ELR (cell line): ENCODE data around the gene RPS27A.
"Not testable (repeated sequence)": the region's sequence is repeated elsewhere in the genome, so short reads cannot be mapped to it uniquely, and the experiment has no call there.

Experiments
- DNase-seq: peaks from one replicate; pipeline ENCODE4 v3.0.0-alpha.2; 2015; ENCODE audit warnings: low read depth

RPS27A gene

GRCh38 chr2:55232084-55232862 is at the start of gene RPS27A, which contains the start of gene CLHC1:
Gene RPS27A, plus strand, starts transcription at chr2:55232688. Its CDS starts 137 bp downstream, at chr2:55232825.
Gene CLHC1, minus strand, starts transcription at chr2:55232293. Its CDS starts 9,882 bp downstream, at chr2:55222411.
- DNase-seq, result peak; percentile 96

DNA sequence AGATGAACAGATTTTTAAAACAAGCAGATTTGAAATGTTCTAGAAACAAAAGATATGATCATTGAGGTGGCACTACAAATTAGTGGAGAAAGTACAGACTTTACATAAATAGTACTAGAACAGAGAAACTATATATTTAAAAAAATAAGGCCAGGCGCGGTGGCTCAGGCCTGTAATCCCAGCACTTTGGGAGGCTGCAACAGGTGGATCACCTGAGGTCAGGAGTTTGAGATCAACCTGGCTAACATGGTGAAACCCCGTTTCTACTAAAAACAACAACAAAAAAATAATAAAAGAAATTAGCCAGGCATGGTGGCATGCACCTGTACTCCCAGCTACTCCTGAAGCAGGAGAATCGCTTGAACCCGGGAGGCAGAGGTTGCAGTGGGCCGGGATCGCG is 45.7 kb upstream of the RPS27A start:
- not testable (repeated sequence) for DNase-seq

DNA sequence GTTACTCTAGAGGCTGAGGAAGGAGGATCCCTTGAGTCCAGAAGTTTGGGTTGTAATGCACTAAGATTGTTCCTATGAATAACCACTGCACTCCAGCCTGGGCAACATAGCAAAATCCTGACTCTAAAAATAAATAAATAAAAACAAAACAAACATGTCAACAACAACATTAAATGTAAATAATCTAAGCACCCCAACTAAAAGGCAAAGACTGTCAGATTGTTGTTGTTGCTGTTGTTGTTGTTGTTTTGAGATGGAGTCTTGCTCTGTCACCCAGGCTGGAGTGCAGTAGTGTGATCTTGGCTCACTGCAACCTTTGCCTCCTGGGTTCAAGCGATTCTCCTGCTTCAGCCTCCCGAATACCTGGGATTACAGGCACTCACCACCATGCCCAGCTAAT is 40.6 kb upstream of the RPS27A start:
- DNase-seq, result not testable (repeated sequence)

DNA sequence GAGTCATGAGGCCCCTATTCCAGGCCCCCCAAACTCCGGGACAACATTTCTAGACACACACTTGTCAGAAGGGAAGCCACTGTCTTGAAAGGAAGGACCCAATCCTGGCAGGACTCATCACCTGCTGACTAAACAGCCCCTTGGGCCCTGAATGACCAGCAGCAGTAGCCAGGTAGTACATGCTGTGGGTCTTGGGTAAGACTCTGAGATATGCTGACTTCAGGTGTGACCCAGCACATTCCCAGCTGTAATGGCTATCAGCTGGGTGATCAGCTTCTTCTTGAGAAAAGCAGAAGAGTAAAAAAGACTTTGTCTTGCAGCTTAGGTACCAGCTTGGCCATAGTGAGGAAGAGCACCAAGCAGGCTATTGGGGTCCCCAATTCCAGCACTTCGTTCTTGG is 36.0 kb upstream of the RPS27A start:
- DNase-seq, result no peak

DNA sequence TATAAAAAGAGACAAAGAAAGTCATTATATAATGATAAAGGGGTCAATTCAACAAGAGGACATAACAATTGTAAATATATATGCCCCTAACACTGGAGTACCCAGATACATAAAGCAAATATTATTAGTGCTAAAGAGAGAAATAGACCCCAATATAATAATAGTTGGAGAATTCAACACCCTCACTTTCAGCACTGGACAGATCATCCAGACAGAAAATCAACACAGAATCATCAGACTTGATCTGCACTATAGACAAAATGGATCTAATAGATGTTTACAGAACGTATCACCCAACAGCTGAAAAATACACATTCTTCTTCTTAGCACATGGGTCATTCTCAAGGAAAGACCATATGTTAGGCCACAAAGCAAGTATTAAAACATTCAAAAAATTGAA is 32.1 kb upstream of the RPS27A start:
- DNase-seq, result no peak

DNA sequence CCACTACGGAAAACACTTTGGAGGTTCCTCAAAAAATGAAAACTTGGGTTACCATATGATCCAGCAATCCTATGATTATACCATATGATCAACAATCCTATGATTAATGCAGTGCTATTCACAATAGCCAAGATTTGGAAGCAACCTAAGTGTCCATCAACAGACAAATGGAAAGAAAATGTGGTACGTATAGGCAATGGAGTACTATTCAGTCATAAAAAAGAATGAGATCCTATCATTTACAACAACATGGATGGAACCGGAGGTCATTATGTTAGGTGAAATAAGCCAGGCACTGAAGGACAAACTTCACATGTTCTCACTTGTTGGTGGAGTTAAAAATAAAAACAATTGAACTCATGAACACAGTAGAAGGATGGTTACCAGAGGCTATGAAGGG is 28.0 kb upstream of the RPS27A start:
- no peak for DNase-seq

DNA sequence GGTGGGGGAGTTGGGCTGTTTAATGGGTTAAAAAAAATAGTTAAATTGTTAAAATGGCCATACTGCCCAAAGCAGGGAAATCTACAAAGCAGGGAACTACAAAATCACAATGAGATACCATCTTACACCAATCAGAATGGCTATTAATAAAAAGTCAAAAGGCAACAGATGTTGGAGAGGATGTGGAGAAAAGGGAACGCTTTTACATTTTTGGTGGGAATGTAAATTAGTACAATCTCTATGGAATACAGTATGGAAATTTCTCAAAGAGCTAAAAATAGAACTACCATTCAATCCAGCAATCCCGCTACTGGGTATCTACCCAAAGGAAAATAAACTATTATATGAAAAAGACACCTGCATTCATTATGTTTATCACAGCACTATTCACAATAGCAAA is 27.5 kb upstream of the RPS27A start:
- no peak for DNase-seq

DNA sequence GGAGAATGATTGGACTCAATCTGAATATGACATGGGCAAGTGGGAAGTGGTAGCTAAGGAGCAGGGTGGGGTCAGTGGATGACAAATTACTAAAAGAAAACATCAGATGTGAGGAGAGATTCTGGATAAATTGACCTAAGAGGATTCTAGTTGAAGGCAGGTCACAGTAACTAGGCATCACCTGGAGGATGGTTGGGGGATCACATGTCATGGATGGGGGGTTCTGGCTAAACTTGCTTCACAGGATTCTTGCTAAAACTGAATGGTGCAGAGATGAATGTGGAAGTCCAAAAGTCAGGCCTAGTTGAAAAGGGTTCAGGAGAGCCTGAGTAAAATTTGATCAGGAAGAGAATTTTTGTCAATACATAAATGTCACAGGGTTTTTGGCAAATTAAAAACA is 18.7 kb upstream of the RPS27A start:
- no peak for DNase-seq

DNA sequence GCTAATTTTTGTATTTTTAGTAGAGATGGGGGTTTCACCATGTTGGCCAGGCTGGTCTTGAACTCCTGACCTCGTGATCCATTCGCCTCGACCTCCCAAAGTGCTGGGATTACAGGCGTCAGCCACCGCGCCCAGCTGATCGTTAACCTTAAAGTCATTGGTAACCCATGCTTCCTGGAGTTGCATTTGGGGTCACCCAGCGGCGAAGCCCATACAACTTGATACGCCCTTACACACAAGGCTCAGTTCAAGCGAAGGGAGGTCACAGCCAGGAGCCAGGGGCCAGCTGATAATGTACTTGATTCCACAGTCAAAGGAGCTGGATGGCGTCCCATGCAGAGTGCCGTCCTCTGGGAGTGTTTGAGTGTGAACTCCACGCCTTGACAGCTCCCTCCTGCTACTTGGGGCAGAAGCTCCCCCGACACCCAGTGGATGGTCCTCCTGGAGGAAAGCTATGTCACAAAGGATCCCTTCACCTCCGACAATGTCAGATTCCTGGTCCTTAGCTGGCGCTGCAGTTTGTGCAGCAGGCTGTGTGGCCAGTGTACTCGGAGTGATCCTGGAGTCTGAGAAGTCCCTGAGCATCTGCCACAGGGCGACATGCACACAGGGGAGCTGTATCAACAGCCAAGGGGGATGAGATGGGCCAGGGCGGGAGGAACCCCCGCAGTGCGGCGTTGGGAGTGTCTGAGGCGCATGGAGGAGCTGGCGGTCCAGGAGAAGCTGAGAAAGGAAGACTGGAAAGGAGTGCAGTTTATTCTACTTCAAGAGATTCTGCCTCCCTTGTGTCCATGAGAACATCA is 8.3 kb upstream of the RPS27A start:
- DNase-seq, result no peak

- no peak for DNase-seq
These were observed 7.7 kb upstream of the RPS27A start for GRCh38 chr2:55224761-55225261.

- no peak for DNase-seq
These were observed 6.9 kb upstream of the RPS27A start for GRCh38 chr2:55225481-55226020.

DNA sequence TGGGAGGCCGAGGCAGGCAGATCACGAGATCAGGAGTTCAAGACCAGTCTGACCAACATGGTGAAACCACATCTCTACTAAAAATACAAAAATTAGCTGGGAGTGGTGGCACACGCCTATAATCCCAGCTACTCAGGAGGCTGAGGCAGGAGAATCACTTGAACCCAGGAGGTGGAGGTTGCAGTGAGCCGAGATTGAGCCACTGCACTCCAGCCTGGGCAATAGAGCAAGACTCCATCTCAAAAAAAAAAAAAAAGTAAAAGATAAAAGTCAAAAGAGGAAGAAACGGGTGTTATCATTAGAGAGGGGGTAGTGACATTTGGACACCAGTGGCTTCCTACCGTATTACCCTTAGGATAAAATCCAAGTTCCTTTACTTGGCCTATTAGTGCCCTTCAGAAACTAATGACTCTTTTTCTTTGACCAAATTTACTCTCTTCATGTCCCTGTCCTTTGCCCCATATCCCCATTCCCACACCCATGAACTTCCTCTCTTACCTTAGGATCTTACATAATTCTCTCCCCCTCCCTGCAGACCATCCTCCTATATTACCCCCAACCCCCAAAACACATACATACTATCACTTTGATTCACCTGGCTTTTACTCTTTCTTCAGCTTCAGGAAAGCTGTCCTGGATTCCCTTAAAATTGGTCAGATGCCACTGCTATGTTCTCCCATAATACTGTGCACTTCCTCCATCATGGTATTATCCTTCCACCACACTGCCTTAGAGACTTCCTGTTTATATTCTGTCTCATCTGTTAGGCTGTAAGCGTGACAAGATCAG is 4.9 kb upstream of the RPS27A start:
- DNase-seq, result peak; percentile 49

DNA sequence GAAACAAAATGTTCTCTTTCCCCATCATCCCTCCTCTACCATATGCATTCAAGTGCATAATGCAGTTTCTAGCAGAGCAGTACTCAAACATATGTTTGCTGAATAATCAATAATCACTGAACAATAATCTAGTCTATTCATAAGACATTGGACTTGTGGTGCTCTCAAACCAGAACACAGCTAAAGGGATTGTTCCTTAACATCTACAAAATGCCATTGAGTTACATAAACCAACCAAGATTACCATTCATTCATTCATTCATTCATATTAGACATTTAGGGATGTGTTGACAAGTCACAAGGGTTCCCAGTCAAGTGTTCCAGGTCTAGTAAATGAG is 4.3 kb upstream of the RPS27A start:
- DNase-seq, result no peak

- no peak for DNase-seq
These were observed 3.3 kb upstream of the RPS27A start for GRCh38 chr2:55229221-55229620.

DNA sequence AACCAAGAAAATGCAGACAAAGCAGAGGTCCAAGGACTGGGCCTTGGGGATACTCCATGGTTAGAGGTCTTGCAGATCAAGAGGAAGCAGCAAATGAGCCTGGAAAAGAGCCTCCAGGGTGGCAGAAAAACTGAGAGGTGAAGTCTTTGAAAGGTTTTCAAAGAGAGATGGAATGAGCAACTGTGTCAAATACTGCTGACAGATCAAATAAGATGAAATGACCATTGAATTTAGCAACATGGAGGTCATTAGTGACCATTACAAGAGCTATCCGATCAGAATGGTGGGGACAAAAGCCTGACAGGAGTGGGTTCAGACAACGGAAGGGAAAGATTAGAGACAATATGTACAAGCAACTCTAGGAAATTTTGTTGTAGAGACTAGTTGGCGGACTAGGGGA is 1.9 kb upstream of the RPS27A start:
- DNase-seq, result no peak

DNA sequence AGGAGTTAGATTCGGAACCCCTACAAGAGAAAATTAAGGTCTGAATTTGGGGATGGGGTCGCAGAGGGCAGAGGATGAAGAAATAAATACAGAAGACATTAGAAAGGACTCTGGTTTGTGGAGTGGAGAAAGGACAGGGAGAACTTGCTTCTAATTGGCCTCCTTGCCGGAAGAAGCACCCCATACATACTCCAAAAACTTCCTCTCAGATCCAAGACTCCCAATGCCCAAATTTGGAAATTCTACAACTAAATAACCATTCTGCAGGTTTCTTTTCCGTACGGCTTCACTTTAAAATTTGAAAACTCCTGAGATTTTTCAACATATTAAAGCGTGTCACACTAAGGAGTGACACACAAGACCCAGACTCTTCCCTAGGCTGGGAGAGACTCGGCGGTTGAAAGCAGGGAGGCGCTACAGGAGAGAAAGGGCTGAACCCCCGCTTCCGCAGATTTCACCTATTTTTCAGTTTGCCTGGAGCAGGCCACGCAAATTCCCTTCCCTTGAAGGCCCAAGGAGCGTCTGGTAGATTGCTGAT is 873 bp upstream of the RPS27A start:
- peak; percentile 51 for DNase-seq

GRCh38 chr2:55232863-55233657 is 572 bp downstream of the RPS27A start:
- peak; percentile 53 for DNase-seq

GRCh38 chr2:55233658-55233940 is 1.1 kb downstream of the RPS27A start:
- no peak for DNase-seq

DNA sequence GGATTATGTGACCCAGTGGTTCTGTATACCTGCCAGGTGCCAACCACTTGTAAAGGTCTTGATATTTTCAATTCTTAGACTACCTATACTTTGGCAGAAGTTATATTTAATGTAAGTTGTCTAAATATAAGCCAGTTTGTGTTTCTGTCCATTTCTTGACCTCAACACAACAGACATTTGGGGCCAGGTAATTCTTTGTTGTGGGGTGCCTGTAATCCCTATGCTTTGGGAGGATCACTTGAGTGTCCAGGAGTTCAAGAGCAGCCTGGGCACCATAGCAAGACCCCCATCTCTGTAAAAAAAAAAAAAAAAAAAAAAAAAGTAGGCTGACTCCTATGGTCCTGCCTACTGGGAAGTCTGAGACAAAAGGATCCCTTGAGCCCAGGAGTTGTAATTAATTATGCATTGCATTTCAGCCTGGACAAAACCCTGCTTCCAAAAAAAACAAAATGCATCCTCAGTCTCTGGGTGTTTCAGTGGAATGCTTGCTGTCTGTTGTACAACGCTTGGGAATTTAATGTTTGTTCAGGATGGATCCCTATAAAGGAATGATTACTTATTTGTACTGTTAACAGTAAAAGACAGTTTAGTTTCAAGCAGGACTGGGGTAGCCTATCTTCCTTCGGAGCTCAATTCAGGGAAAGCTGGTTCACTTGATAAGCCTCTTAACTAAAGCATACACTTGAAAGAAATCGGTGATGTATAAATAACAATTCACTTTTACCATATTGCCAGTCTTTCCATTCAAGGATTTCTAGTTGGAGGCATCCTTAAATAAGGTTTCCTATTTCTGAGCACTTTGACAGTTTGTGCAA is 3.4 kb downstream of the RPS27A start:
- no peak for DNase-seq

DNA sequence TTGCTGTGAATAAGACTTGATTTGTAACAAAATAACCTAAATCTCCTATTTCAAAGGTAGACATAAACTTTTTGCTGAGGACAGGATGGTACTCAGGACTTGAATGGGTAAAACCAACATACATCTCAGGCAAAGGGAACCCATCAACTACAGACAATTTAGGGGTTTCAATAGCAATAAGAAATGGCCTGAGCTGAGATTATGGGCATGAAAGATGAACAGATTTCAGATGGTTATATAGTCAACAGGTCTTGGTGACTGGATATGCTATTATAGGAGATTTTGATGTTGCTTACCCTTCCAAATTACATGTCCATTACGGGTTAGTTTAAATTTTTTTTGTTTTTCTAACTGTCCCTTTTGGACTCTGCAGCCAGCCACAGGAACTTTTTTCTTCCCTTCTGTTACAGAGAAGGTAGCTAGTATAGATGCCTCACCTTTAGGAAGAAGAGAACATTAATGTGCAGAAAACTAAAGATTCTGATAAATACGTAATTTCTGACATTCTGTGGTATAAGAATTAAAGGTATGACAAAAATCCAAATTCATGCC is 4.6 kb downstream of the RPS27A start:
- DNase-seq, result no peak
